NCI-H446 (cell line): Measurements from ENCODE around the gene RERE.

Experiments used
- DNase-seq, 2 experiments: peaks; one replicate each; lab custom pipeline; 2025; lab: John Stamatoyannopoulos, UW

RERE gene

GRCh38 chr1:8404460-8405370 lies 412.7 kb downstream of the RERE start:
- DNase-seq = no peak

GRCh38 chr1:8402109-8402710 lies 415.2 kb downstream of the RERE start:
- DNase-seq = no peak

- DNase-seq = no peak
Measured at GRCh38 chr1:8398677-8399076, 418.8 kb downstream of the RERE start.

- DNase-seq = no peak
Measured at GRCh38 chr1:8398086-8398485, 419.4 kb downstream of the RERE start.

GRCh38 chr1:8397511-8397910 lies 419.9 kb downstream of the RERE start:
- DNase-seq = no peak

- DNase-seq = no peak
Measured at GRCh38 chr1:8396786-8397406, 420.5 kb downstream of the RERE start.

- DNase-seq = no peak
Measured at GRCh38 chr1:8396083-8396785, 421.2 kb downstream of the RERE start.

GRCh38 chr1:8395433-8395866 lies 422.0 kb downstream of the RERE start:
- no peak for DNase-seq

- DNase-seq = no peak
Measured at GRCh38 chr1:8394456-8395321, 422.8 kb downstream of the RERE start.

- no peak for DNase-seq
Measured at GRCh38 chr1:8392522-8392921, 424.9 kb downstream of the RERE start.

GRCh38 chr1:8390707-8391106 lies 426.7 kb downstream of the RERE start:
- no peak for DNase-seq

GRCh38 chr1:8389958-8390535 lies 427.4 kb downstream of the RERE start:
- no peak for DNase-seq

- no peak for DNase-seq
Measured at GRCh38 chr1:8388732-8389562, 428.5 kb downstream of the RERE start.

- no peak for DNase-seq
Measured at GRCh38 chr1:8386247-8386646, 431.2 kb downstream of the RERE start.

- no peak for DNase-seq
Measured at GRCh38 chr1:8384577-8384976, 432.9 kb downstream of the RERE start.

- no peak for DNase-seq
Measured at GRCh38 chr1:8384088-8384487, 433.4 kb downstream of the RERE start.

GRCh38 chr1:8382608-8383505 lies 434.6 kb downstream of the RERE start:
- DNase-seq = no peak

GRCh38 chr1:8382051-8382505 lies 435.4 kb downstream of the RERE start:
- no peak for DNase-seq

GRCh38 chr1:8381618-8382017 lies 435.8 kb downstream of the RERE start:
- no peak for DNase-seq
